ENCODE results near the gene FHL1.

FHL1 gene

GRCh38 chrX:136170139-136170800, 22.9 kb downstream of the FHL1 start:
- H3K4me3 ChIP-seq (ENCODE audit: low read depth, low read length) = no peak overlapping the region
- TF ChIP-seq, protein P1, sequence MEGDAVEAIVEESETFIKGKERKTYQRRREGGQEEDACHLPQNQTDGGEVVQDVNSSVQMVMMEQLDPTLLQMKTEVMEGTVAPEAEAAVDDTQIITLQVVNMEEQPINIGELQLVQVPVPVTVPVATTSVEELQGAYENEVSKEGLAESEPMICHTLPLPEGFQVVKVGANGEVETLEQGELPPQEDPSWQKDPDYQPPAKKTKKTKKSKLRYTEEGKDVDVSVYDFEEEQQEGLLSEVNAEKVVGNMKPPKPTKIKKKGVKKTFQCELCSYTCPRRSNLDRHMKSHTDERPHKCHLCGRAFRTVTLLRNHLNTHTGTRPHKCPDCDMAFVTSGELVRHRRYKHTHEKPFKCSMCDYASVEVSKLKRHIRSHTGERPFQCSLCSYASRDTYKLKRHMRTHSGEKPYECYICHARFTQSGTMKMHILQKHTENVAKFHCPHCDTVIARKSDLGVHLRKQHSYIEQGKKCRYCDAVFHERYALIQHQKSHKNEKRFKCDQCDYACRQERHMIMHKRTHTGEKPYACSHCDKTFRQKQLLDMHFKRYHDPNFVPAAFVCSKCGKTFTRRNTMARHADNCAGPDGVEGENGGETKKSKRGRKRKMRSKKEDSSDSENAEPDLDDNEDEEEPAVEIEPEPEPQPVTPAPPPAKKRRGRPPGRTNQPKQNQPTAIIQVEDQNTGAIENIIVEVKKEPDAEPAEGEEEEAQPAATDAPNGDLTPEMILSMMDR (IDR thresholded peaks at IDR 0.05; ENCODE audit: borderline replicate concordance, insufficient read depth, low read depth, low read length) = no peak

DNA sequence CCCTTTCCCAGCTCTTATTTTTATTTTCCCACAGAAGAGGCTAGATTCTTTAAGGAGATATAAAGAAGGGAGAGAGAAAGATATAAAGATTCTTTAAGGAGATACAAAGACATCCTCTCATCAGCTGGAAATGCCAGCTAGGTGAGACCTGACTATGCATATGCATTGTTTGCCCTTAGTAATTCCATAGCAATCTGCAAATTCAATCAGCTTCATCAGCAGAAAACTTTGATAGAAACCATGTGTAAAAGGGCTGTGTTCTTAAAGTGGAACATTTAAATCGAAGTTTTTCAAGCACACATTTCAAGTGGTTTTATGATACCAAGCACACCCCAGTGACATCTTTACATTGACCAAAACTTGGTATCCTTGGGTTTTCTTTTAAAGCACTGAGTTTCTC, 24.1 kb downstream of the FHL1 start:
- no peak overlapping the region for H3K4me3 ChIP-seq (ENCODE audit: low read depth, low read length)
- TF ChIP-seq, protein P1 (IDR thresholded peaks at IDR 0.05; ENCODE audit: borderline replicate concordance, insufficient read depth, low read depth, low read length) = no peak

DNA sequence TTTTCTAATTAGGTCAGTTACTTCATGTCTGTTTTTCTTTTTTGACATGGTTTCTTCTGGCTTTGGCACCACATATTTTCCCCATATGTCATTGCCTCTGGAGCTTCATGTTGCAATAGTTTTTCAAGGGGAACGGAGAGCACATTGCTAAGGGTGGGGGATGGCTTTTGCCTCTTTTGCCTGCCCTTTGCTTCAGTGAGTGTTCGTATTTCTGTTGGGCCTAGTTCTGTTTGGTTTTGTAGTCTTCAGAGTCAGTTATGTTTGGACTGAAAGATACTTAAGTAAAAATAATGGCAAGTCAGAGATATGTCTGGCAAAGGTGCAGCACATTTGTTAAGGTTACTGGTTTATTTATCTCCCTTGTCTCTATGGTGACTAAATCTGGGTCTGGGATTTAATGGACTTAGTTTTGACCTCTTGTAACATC, 29.1 kb downstream of the FHL1 start:
- no peak overlapping the region for H3K4me3 ChIP-seq (ENCODE audit: low read depth, low read length)
- TF ChIP-seq, protein P1 (IDR thresholded peaks at IDR 0.05; ENCODE audit: borderline replicate concordance, insufficient read depth, low read depth, low read length) = no peak

DNA sequence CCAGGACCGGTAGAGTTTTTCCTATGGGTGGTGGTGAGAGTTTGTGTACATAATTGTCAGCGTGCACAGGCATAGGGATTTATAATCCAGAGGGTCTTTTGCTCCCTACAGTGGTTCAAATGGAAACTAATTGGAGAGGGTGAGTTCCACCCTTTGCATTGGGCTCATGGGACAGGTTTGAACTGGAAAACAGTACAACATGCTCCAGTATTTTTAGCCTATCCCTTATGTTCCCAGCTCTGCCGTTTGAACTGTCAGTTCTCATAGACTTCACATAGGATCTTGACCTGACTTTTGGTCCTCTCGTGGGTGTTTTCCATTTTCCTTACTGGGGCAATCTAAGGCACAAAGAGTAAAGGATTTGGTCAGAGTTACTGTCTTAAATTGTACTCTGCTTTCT, 31.8 kb downstream of the FHL1 start:
- TF ChIP-seq, protein P1 (IDR thresholded peaks at IDR 0.05; ENCODE audit: borderline replicate concordance, insufficient read depth, low read depth, low read length) = no peak

DNA sequence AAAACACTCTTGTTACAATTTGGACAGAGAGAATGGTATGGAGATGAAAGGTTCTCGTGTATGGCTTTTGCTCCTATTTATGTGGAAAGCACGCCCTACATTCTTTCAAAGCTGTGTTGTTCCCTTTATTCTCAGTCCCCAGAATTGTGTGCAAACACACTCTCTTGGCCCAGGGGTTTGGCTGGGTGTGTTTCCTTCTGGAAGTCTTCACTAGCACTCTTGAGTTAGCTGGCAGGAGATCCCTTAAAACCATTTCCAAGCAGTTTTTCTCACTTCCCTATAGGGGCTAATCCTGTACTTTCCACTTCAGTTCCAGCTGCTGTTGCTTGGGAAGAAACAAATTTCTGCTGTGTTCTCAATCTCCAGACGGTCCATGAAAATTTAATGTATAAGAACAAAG, 35.1 kb downstream of the FHL1 start:
- H3K4me3 ChIP-seq (ENCODE audit: low read depth, low read length) = no peak overlapping the region

More for the DNA sequence above, 31.8 kb downstream of the FHL1 start:
- no peak overlapping the region for H3K4me3 ChIP-seq (ENCODE audit: low read depth, low read length)

GRCh38 chrX:136183172-136183571, 35.8 kb downstream of the FHL1 start:
- H3K4me3 ChIP-seq (ENCODE audit: low read depth, low read length) = no peak overlapping the region
- TF ChIP-seq, protein P1 (IDR thresholded peaks at IDR 0.05; ENCODE audit: borderline replicate concordance, insufficient read depth, low read depth, low read length) = no peak

More for the DNA sequence above, 35.1 kb downstream of the FHL1 start:
- TF ChIP-seq, protein P1 (IDR thresholded peaks at IDR 0.05; ENCODE audit: borderline replicate concordance, insufficient read depth, low read depth, low read length) = no peak

- H3K4me3 ChIP-seq (ENCODE audit: low read depth, low read length) = no peak overlapping the region
- TF ChIP-seq, protein P1 (IDR thresholded peaks at IDR 0.05; ENCODE audit: borderline replicate concordance, insufficient read depth, low read depth, low read length) = no peak
Observed at GRCh38 chrX:136183917-136184316, 36.6 kb downstream of the FHL1 start.

Data from GM12875 (cell line).